SK-N-SH treated with all-trans-retinoic acid at 6 μM for 48 hours (cell line): ENCODE data around the gene SP5.

ENCODE experiments used
- ATAC-seq: fragments of 200-7000 bp; cut with Tn5 transposase; 3 replicates; pipeline ENCODE4 v1.9.1; 2020; ENCODE audit warnings: mild to moderate bottlenecking, moderate library complexity
- ARNTL ChIP-seq: fragments of 450-650 bp; formaldehyde crosslinking; IDR thresholded peaks from 2 replicates; pipeline ENCODE4 v1.5.0; 2020; ENCODE audit warnings: low read depth, mild to moderate bottlenecking, moderate library complexity, borderline replicate concordance
- BACH2 ChIP-seq: fragments of 250-450 bp; sonication (Bioruptor Pico); IDR thresholded peaks from 2 replicates; pipeline ENCODE4 v1.9.0; 2021; ENCODE audit warnings: mild to moderate bottlenecking, borderline replicate concordance
- CSRNP3 ChIP-seq: fragments of 250-450 bp; sonication (Bioruptor Pico); IDR thresholded peaks from 2 replicates; pipeline ENCODE4 v1.5.1; 2021; ENCODE audit warnings: mild to moderate bottlenecking, moderate library complexity
- ESRRG ChIP-seq: fragments of 250-450 bp; sonication (Bioruptor Pico); IDR thresholded peaks from 2 replicates; pipeline ENCODE4 v1.6.1; 2021; ENCODE audit warnings: mild to moderate bottlenecking
- GLIS3 ChIP-seq: fragments of 250-450 bp; sonication (Bioruptor Pico); IDR thresholded peaks from 2 replicates; pipeline ENCODE4 v1.5.0; 2020; ENCODE audit warnings: mild to moderate bottlenecking, moderate library complexity
- ISL1 ChIP-seq: fragments of 250-450 bp; sonication (Bioruptor Pico); IDR thresholded peaks from 2 replicates; pipeline ENCODE4 v2.1.2; 2022; ENCODE audit warnings: mild to moderate bottlenecking, moderate library complexity
- POU6F1 ChIP-seq: fragments of 250-450 bp; sonication (Bioruptor Pico); IDR thresholded peaks from 2 replicates; pipeline ENCODE4 v1.8.0; 2021; ENCODE audit warnings: low read depth, mild to moderate bottlenecking, moderate library complexity, borderline replicate concordance
- PPARA ChIP-seq: fragments of 250-450 bp; sonication (Bioruptor Pico); IDR thresholded peaks from 2 replicates; pipeline ENCODE4 v1.5.0; 2020; ENCODE audit warnings: mild to moderate bottlenecking, borderline replicate concordance
- RARB ChIP-seq: fragments of 250-450 bp; sonication (Bioruptor Pico); IDR thresholded peaks from 2 replicates; pipeline ENCODE4 v1.8.0; 2021; ENCODE audit warnings: mild to moderate bottlenecking, moderate library complexity
- SNAI2 ChIP-seq: fragments of 250-450 bp; sonication (Bioruptor Pico); IDR thresholded peaks from 2 replicates; pipeline ENCODE4 v1.5.0; 2020; ENCODE audit warnings: mild to moderate bottlenecking, moderate library complexity
- TSHZ2 ChIP-seq: fragments of 250-450 bp; sonication (Bioruptor Pico); IDR thresholded peaks from 2 replicates; pipeline ENCODE4 v1.5.0; 2020; ENCODE audit warnings: mild to moderate bottlenecking, moderate library complexity
- ZFP30 ChIP-seq: fragments of 450-650 bp; formaldehyde crosslinking; IDR thresholded peaks from 2 replicates; pipeline ENCODE4 v1.5.0; 2022; ENCODE audit warnings: mild to moderate bottlenecking, moderate library complexity
- ZNF565 ChIP-seq: fragments of 450-650 bp; formaldehyde crosslinking; conservative IDR thresholded peaks from 2 replicates; pipeline ENCODE4 v1.5.0; 2020; ENCODE audit warnings: low read depth, mild to moderate bottlenecking, moderate library complexity
- ZNF70 ChIP-seq: fragments of 450-650 bp; formaldehyde crosslinking; IDR thresholded peaks from 2 replicates; pipeline ENCODE4 v1.5.0; 2020; ENCODE audit warnings: mild to moderate bottlenecking, moderate library complexity

SP5 gene

GRCh38 chr2:170766693-170767092 is 51.6 kb downstream of the SP5 start:
- no peak for TF ChIP-seq TSHZ2 (CRISPR knock-in tag)
- TF ChIP-seq PPARA (CRISPR knock-in tag), result no peak
- no peak for TF ChIP-seq ZNF70 (CRISPR knock-in tag)
- no peak for TF ChIP-seq ESRRG (CRISPR knock-in tag)
- TF ChIP-seq CSRNP3 (CRISPR knock-in tag), result no peak
- TF ChIP-seq POU6F1, result no peak
- no peak for TF ChIP-seq ARNTL
- TF ChIP-seq BACH2 (CRISPR knock-in tag), result no peak
- TF ChIP-seq ZFP30 (CRISPR knock-in tag), result no peak
- no peak for TF ChIP-seq GLIS3 (CRISPR knock-in tag)
- no peak for TF ChIP-seq RARB (CRISPR knock-in tag)
- TF ChIP-seq ISL1 (CRISPR knock-in tag), result no peak
- TF ChIP-seq SNAI2 (CRISPR knock-in tag), result no peak
- TF ChIP-seq ZNF565 (CRISPR knock-in tag), result no peak
- TF ChIP-seq, all 23 proteins: peak for 0

More at GRCh38 chr2:170766693-170767092, 51.6 kb downstream of the SP5 start:
- ATAC-seq, result no peak
